ENCODE data around the gene BBS9.

Gene BBS9

GRCh38 chr7:33592718-33593117, 463.4 kb downstream of the BBS9 start:
- TF ChIP-seq TAF1 (IDR thresholded peaks at IDR 0.05; ENCODE audit: borderline replicate concordance, insufficient read depth, low read length) = no peak
- no peak for TF ChIP-seq SIN3A (IDR thresholded peaks at IDR 0.05; ENCODE audit: borderline replicate concordance, insufficient read depth, low read length)
- no peak for TF ChIP-seq FOXP2 (optimal IDR thresholded peaks at IDR 0.05; ENCODE audit: borderline replicate concordance, extremely low read depth, extremely low read length, insufficient read depth)
- TF ChIP-seq, protein P1, sequence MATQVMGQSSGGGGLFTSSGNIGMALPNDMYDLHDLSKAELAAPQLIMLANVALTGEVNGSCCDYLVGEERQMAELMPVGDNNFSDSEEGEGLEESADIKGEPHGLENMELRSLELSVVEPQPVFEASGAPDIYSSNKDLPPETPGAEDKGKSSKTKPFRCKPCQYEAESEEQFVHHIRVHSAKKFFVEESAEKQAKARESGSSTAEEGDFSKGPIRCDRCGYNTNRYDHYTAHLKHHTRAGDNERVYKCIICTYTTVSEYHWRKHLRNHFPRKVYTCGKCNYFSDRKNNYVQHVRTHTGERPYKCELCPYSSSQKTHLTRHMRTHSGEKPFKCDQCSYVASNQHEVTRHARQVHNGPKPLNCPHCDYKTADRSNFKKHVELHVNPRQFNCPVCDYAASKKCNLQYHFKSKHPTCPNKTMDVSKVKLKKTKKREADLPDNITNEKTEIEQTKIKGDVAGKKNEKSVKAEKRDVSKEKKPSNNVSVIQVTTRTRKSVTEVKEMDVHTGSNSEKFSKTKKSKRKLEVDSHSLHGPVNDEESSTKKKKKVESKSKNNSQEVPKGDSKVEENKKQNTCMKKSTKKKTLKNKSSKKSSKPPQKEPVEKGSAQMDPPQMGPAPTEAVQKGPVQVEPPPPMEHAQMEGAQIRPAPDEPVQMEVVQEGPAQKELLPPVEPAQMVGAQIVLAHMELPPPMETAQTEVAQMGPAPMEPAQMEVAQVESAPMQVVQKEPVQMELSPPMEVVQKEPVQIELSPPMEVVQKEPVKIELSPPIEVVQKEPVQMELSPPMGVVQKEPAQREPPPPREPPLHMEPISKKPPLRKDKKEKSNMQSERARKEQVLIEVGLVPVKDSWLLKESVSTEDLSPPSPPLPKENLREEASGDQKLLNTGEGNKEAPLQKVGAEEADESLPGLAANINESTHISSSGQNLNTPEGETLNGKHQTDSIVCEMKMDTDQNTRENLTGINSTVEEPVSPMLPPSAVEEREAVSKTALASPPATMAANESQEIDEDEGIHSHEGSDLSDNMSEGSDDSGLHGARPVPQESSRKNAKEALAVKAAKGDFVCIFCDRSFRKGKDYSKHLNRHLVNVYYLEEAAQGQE (IDR thresholded peaks at IDR 0.05; ENCODE audit: insufficient read depth in 1 of 2, low read depth in 2 of 2, low read length in 2 of 2) = no peak
- TF ChIP-seq POLR2AphosphoS5 (IDR thresholded peaks at IDR 0.05; ENCODE audit: low read depth, low read length) = no peak

DNA sequence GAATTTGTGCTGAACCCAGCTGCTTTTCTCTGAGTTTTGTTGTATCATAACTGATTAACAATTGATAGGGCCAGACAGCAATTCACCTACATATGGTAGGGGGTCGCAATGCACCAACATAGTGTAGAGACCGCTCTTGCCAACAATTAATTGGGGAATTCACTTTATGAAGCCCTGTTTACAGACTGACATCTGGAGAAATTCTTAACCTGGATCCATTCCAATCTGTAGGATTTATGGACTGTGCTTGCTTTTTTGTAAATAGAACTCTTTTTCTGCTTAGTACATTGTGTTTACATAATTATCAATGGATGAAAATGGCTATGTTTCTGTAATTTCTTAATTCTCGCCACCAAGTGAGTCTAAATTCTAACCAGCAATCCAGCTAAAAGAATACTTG, 464.2 kb downstream of the BBS9 start:
- TF ChIP-seq FOXP2 (optimal IDR thresholded peaks at IDR 0.05; ENCODE audit: borderline replicate concordance, extremely low read depth, extremely low read length, insufficient read depth) = no peak
- no peak for TF ChIP-seq SIN3A (IDR thresholded peaks at IDR 0.05; ENCODE audit: borderline replicate concordance, insufficient read depth, low read length)
- TF ChIP-seq TAF1 (IDR thresholded peaks at IDR 0.05; ENCODE audit: borderline replicate concordance, insufficient read depth, low read length) = no peak
- TF ChIP-seq, protein P1 (IDR thresholded peaks at IDR 0.05; ENCODE audit: insufficient read depth in 1 of 2, low read depth in 2 of 2, low read length in 2 of 2) = no peak
- TF ChIP-seq POLR2AphosphoS5 (IDR thresholded peaks at IDR 0.05; ENCODE audit: low read depth, low read length) = no peak

DNA sequence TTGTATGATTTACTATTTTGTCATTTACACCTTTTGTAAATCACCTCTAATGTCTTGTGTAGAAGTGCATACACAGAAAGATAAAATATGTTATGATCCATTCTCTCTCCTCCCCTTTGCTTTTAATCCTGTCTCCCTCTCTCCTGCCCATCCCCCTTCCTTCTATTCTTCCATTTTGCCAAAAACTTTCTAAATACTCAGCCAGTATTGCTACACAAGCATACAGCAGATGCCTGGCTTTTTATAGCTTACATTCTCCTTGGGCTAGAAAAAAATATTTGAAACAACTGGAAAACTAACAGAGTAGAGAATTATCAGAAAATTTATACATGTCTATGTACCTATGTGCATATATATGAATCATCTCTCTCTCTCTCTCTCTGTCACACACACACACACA, 467.3 kb downstream of the BBS9 start:
- TF ChIP-seq TAF1 (IDR thresholded peaks at IDR 0.05; ENCODE audit: borderline replicate concordance, insufficient read depth, low read length) (no peak), POLR2AphosphoS5 (IDR thresholded peaks at IDR 0.05; ENCODE audit: low read depth, low read length) (no peak), SIN3A (IDR thresholded peaks at IDR 0.05; ENCODE audit: borderline replicate concordance, insufficient read depth, low read length) (no peak), FOXP2 (optimal IDR thresholded peaks at IDR 0.05; ENCODE audit: borderline replicate concordance, extremely low read depth, extremely low read length, insufficient read depth) (no peak)
- TF ChIP-seq, protein P1 (IDR thresholded peaks at IDR 0.05; ENCODE audit: insufficient read depth in 1 of 2, low read depth in 2 of 2, low read length in 2 of 2) = no peak

- TF ChIP-seq, protein P1 (IDR thresholded peaks at IDR 0.05; ENCODE audit: insufficient read depth in 1 of 2, low read depth in 2 of 2, low read length in 2 of 2) = no peak
- no peak for TF ChIP-seq FOXP2 (optimal IDR thresholded peaks at IDR 0.05; ENCODE audit: borderline replicate concordance, extremely low read depth, extremely low read length, insufficient read depth)
- TF ChIP-seq POLR2AphosphoS5 (IDR thresholded peaks at IDR 0.05; ENCODE audit: low read depth, low read length) = no peak
- no peak for TF ChIP-seq SIN3A (IDR thresholded peaks at IDR 0.05; ENCODE audit: borderline replicate concordance, insufficient read depth, low read length)
- TF ChIP-seq TAF1 (IDR thresholded peaks at IDR 0.05; ENCODE audit: borderline replicate concordance, insufficient read depth, low read length) = no peak
These were observed 467.8 kb downstream of the BBS9 start for GRCh38 chr7:33597181-33597580.

DNA sequence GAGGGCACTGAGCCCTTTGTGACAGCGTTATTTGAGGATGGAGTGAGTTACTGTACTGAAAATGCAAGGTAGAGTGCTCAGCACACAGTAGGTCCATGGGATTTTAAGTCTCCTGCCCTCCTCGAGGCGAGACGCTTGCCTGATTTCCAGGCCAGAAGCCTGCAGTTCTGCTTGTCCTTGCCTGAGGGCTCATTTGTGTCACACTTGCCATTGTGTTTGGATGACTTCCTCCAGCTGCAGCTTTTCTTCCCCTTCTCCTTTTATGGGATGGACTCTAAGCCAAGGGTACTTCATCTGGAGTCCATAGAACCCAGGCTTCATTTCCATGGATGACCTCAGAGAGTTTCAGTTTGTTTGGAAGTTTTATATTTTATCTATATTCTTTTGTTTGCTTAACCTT, 471.7 kb downstream of the BBS9 start:
- TF ChIP-seq, protein P1 (IDR thresholded peaks at IDR 0.05; ENCODE audit: insufficient read depth in 1 of 2, low read depth in 2 of 2, low read length in 2 of 2) = no peak
- no peak for TF ChIP-seq FOXP2 (optimal IDR thresholded peaks at IDR 0.05; ENCODE audit: borderline replicate concordance, extremely low read depth, extremely low read length, insufficient read depth)
- no peak for TF ChIP-seq POLR2AphosphoS5 (IDR thresholded peaks at IDR 0.05; ENCODE audit: low read depth, low read length)
- no peak for TF ChIP-seq TAF1 (IDR thresholded peaks at IDR 0.05; ENCODE audit: borderline replicate concordance, insufficient read depth, low read length)
- TF ChIP-seq SIN3A (IDR thresholded peaks at IDR 0.05; ENCODE audit: borderline replicate concordance, insufficient read depth, low read length) = no peak
